Ramos (cell line): ENCODE data around the gene SUPT3H.

Experiments used
- in situ Hi-C: fragments of 300-500 bp; cut with MboI; formaldehyde crosslinking; loops from one replicate; pipeline ENCODE4 v1.14.3; 2022; ENCODE audit warnings: low sequenced_read_pairs; ENCODE audit not compliant: unreplicated experiment

The SUPT3H gene

DNA sequence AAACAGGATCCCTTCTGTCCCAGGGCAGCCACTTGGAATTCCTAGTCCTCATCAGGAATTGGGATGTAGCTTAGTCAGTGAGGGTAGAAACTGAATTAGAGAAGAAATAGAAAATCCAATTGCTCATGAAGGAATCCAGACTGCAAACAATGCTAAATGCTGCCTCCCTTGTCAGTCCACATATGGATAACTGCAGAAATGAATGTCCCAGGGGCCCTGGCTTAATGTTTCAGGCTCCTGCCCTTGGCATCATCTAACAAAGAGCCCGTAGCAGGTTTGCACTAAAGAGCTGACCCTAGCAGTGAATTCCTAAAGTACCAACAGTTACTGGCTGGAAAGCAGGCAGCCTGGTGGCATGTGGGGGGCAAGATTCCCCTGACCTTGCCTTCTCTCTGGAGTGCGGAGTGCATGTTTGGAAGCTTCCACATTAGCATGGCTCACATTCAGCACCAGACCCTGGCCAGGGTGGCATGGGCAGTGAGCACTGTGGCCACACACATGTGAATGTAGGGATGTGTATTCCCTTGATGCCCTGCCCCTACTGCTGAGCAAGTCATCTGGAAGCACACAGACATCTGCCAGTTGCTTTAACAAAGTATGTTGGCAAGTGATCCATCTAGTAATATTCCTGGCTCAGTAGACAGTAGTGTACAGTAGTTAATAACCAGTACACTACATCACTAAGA is 595.7 kb downstream of the SUPT3H start:
- in situ Hi-C loops = no loop called here

DNA sequence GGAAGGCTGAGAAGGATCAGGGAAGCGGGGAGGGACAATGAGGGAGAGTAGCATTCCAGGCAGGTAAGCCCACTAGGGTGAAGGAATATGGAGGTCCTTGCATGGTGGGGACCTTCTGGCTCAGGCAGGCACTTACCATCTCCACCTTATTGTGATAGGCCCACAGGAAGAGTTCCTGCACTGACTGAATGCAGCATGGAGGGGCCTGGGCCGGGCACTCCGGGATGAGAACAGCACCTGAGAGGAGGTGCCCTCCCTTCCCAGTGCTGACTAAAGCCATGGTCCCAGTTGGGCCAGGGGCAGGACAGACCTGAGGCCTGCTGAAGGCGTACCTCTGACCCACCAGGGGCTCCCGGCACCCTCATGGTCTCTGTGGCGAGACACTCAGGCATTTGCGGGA is 597.6 kb downstream of the SUPT3H start:
- in situ Hi-C loops = no loop called here

DNA sequence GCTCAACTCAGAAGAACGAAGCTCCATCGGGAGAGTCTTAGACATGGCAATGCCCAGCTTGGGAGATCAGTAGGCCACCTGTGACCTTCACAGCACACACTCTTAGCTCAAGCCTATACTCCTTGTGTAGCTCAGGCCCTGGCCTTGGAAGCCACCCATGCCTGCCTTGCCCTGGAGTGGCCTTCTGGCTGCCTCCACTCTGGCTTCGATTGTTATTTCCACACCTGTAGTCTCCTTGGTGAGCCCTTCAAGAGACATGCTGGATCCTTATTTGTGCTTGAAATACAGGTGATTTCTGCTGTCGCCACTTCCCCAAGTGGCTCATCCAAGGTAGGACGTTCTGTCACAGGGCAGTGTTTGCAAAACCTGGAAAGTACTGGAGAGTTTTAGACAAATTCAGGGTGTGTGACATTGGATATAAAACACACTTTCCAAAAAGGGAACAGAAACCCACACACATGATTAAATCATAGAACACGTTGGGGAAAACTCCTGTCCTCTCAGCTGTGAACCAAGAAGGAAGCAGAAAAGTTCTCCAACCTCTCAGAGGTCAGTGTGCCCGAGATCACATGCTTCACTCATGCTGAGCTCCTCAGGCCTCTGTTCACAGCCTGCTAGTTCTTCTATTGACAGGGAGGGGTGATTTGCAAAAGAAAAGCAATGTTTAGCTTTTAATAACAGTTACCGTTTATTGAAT is 598.5 kb downstream of the SUPT3H start:
- in situ Hi-C loops = no loop called here
